Activated T-cell treated with anti-CD3 and anti-CD28 coated beads, Interleukin-2, amount 50 U/mL, for 72 hours (primary cell): Measurements from ENCODE around the gene EDN1. TPM values are rescaled to one million over a fixed set of nuclear protein-coding genes. Genes with fewer than 3 reads are reported as not detected.

Experiments used
- ATAC-seq, 2 donors: fragments of 150-1000 bp; cut with Tn5 transposase; replicated peaks in 1 of 2; 2 replicates each; pipeline ENCODE4 v1.10.0; 2021; ENCODE audit warnings: moderate library complexity in 2 of 2, mild to moderate bottlenecking in 1 of 2
- DNase-seq, 2 donors: peaks; one replicate each; pipeline ENCODE4 v3.0.0; 2021 to 2022; ENCODE audit warnings: mixed read lengths in 1 of 2
- H3K27ac Mint-ChIP-seq: one replicate; pipeline ENCODE4 v1.8.0; 2022; ENCODE audit warnings: mild to moderate bottlenecking, moderate library complexity, mixed read lengths
- H3K27me3 Mint-ChIP-seq: one replicate; pipeline ENCODE4 v1.8.0; 2022; ENCODE audit warnings: low read depth, mixed read lengths
- H3K36me3 Mint-ChIP-seq, 2 donors: one replicate each; pipeline ENCODE4 v1.8.0; 2022; ENCODE audit warnings: mixed read lengths in 2 of 2, mild to moderate bottlenecking in 1 of 2; ENCODE audit not compliant: insufficient read depth in 2 of 2
- H3K4me1 Mint-ChIP-seq: one replicate; pipeline ENCODE4 v1.8.0; 2022; ENCODE audit warnings: low read depth, mixed read lengths
- H3K4me3 Mint-ChIP-seq, 2 donors: one replicate each; pipeline ENCODE4 v1.8.0; 2022; ENCODE audit warnings: mild to moderate bottlenecking in 2 of 2, mixed read lengths in 2 of 2, moderate library complexity in 2 of 2
- H3K9me3 Mint-ChIP-seq, 2 donors: one replicate each; pipeline ENCODE4 v1.8.0; 2022; ENCODE audit warnings: mixed read lengths in 2 of 2
- total RNA-seq, 2 donors: library from RNA; stranded (reverse); gene quantifications; one replicate each; pipeline ENCODE4 v1.2.3, GENCODE V29; 2022

Gene EDN1
- total RNA-seq, 2 donors from 2014 or later: 0.12 to 0.28 TPM

GRCh38 chr6:12293235-12293930 is 3.2 kb downstream of the EDN1 start:
- Mint-ChIP-seq H3K36me3 (no peaks in the 10 kb centered on the region), H3K4me3 (no peak overlapping the region), H3K9me3 (no peaks in the 10 kb centered on the region), H3K27ac (no peak overlapping the region), H3K4me1 (peaks cover 27% of the 10 kb centered on the region), H3K27me3 (peaks cover 45% of the 10 kb centered on the region)
- no peak for ATAC-seq
- DNase-seq: no peak

- H3K4me1 Mint-ChIP-seq: peaks cover 24% of the 10 kb centered on the region
- peaks cover 39% of the 10 kb centered on the region for H3K27me3 Mint-ChIP-seq
- H3K36me3 Mint-ChIP-seq: no peaks in the 10 kb centered on the region
- ATAC-seq (no peak), DNase-seq (no peak)
- H3K4me3 Mint-ChIP-seq: no peak overlapping the region
- no peaks in the 10 kb centered on the region for H3K9me3 Mint-ChIP-seq
- no peak overlapping the region for H3K27ac Mint-ChIP-seq
Observed at GRCh38 chr6:12293931-12294807, 4.0 kb downstream of the EDN1 start.

GRCh38 chr6:12294851-12295536 is 4.8 kb downstream of the EDN1 start:
- H3K36me3 Mint-ChIP-seq: no peaks in the 10 kb centered on the region
- peaks cover 16% of the 10 kb centered on the region for H3K4me1 Mint-ChIP-seq
- H3K4me3 Mint-ChIP-seq: no peak overlapping the region
- H3K9me3 Mint-ChIP-seq: no peaks in the 10 kb centered on the region
- peaks cover 31% of the 10 kb centered on the region for H3K27me3 Mint-ChIP-seq
- H3K27ac Mint-ChIP-seq: no peak overlapping the region
- ATAC-seq (no peak), DNase-seq (no peak)

GRCh38 chr6:12295558-12296254 is 5.5 kb downstream of the EDN1 start:
- Mint-ChIP-seq H3K4me3 (no peak overlapping the region), H3K27me3 (peaks cover 30% of the 10 kb centered on the region), H3K36me3 (no peaks in the 10 kb centered on the region), H3K27ac (no peak overlapping the region), H3K4me1 (peaks cover 9% of the 10 kb centered on the region), H3K9me3 (no peaks in the 10 kb centered on the region)
- DNase-seq (no peak), ATAC-seq (no peak)

- H3K36me3 Mint-ChIP-seq: no peaks in the 10 kb centered on the region
- peaks cover 28% of the 10 kb centered on the region for H3K27me3 Mint-ChIP-seq
- no peak overlapping the region for H3K27ac Mint-ChIP-seq
- no peak overlapping the region for H3K4me3 Mint-ChIP-seq
- H3K4me1 Mint-ChIP-seq: peaks cover 8% of the 10 kb centered on the region
- no peaks in the 10 kb centered on the region for H3K9me3 Mint-ChIP-seq
- ATAC-seq: no peak
- DNase-seq: no peak
Observed at GRCh38 chr6:12296255-12296573, 6.1 kb downstream of the EDN1 start.

GRCh38 chr6:12296604-12297003 is 6.4 kb downstream of the EDN1 start:
- ATAC-seq (no peak), DNase-seq (no peak)
- Mint-ChIP-seq H3K9me3 (no peaks in the 10 kb centered on the region), H3K4me1 (peaks cover 7% of the 10 kb centered on the region), H3K27me3 (peaks cover 24% of the 10 kb centered on the region), H3K4me3 (no peak overlapping the region), H3K27ac (no peak overlapping the region), H3K36me3 (no peaks in the 10 kb centered on the region)

GRCh38 chr6:12297363-12298016 is 7.3 kb downstream of the EDN1 start:
- H3K27me3 Mint-ChIP-seq: peaks cover 15% of the 10 kb centered on the region
- ATAC-seq (no peak), DNase-seq (no peak)
- no peaks in the 10 kb centered on the region for H3K36me3 Mint-ChIP-seq
- no peaks in the 10 kb centered on the region for H3K4me1 Mint-ChIP-seq
- H3K4me3 Mint-ChIP-seq: no peak overlapping the region
- H3K27ac Mint-ChIP-seq: no peak overlapping the region
- H3K9me3 Mint-ChIP-seq: no peaks in the 10 kb centered on the region

- Mint-ChIP-seq H3K36me3 (no peaks in the 10 kb centered on the region), H3K27me3 (peaks cover 7% of the 10 kb centered on the region), H3K4me1 (no peaks in the 10 kb centered on the region), H3K9me3 (no peaks in the 10 kb centered on the region), H3K27ac (no peak overlapping the region), H3K4me3 (no peak overlapping the region)
- no peak for DNase-seq
- ATAC-seq: no peak
Observed at GRCh38 chr6:12298017-12298978, 8.1 kb downstream of the EDN1 start.

- Mint-ChIP-seq H3K4me1 (no peaks in the 10 kb centered on the region), H3K36me3 (no peaks in the 10 kb centered on the region), H3K4me3 (no peak overlapping the region), H3K27ac (no peak overlapping the region), H3K9me3 (no peaks in the 10 kb centered on the region), H3K27me3 (peaks cover 4% of the 10 kb centered on the region)
- DNase-seq (no peak), ATAC-seq (no peak)
Observed at GRCh38 chr6:12298995-12299394, 8.8 kb downstream of the EDN1 start.

GRCh38 chr6:12301018-12301417 is 10.9 kb downstream of the EDN1 start:
- ATAC-seq: no peak
- Mint-ChIP-seq H3K27ac (no peak overlapping the region), H3K27me3 (peaks cover 24% of the 10 kb centered on the region), H3K36me3 (no peaks in the 10 kb centered on the region), H3K4me3 (no peak overlapping the region), H3K9me3 (no peaks in the 10 kb centered on the region), H3K4me1 (no peaks in the 10 kb centered on the region)
- DNase-seq: no peak

GRCh38 chr6:12304487-12304886 is 14.3 kb downstream of the EDN1 start:
- no peaks in the 10 kb centered on the region for H3K9me3 Mint-ChIP-seq
- no peak for DNase-seq
- ATAC-seq: no peak
- H3K4me1 Mint-ChIP-seq: no peaks in the 10 kb centered on the region
- no peaks in the 10 kb centered on the region for H3K36me3 Mint-ChIP-seq
- no peak overlapping the region for H3K27ac Mint-ChIP-seq
- no peak overlapping the region for H3K4me3 Mint-ChIP-seq
- H3K27me3 Mint-ChIP-seq: peaks cover 40% of the 10 kb centered on the region

- H3K9me3 Mint-ChIP-seq: no peaks in the 10 kb centered on the region
Observed at GRCh38 chr6:12309070-12309469, 18.9 kb downstream of the EDN1 start.

More at GRCh38 chr6:12309070-12309469, 18.9 kb downstream of the EDN1 start:
- H3K4me1 Mint-ChIP-seq: no peaks in the 10 kb centered on the region
- H3K36me3 Mint-ChIP-seq: no peaks in the 10 kb centered on the region
- ATAC-seq: no peak
- DNase-seq: no peak
- peaks cover 35% of the 10 kb centered on the region for H3K27me3 Mint-ChIP-seq
- no peak overlapping the region for H3K27ac Mint-ChIP-seq
- H3K4me3 Mint-ChIP-seq: no peak overlapping the region
